ENCODE data around the gene B3GNT9. TPM values are rescaled to one million over a fixed set of nuclear protein-coding genes. Genes with fewer than 3 reads are reported as not detected.

B3GNT9 gene
- polyA plus RNA-seq, 1 of the 3 experiments (the other 2 are of a cell fraction), result 9.9 TPM

DNA sequence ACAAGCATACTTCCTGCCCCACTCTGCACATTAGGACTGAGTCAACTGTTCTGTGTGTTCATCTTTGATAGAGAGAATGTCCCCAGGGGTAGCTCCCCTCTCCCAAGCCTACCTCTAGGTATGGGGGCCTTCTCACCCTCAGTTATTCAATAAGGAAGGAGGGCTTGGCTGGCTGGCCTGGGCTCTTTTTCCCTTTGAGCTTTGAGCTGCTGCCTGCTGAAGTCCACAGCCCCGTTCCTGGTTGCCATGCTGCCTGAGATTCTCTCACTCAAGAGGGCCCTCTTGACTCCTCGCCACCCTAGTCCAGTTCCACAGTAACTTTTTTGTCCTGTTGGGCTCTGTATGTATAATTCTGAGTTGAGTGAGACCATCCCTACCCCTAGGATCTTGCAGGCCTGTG, 5.1 kb downstream of the B3GNT9 start (continued):
- TF ChIP-seq TAF1 (IDR thresholded peaks at IDR 0.05; ENCODE audit: borderline replicate concordance, low read depth, low read length), result no peak

DNA sequence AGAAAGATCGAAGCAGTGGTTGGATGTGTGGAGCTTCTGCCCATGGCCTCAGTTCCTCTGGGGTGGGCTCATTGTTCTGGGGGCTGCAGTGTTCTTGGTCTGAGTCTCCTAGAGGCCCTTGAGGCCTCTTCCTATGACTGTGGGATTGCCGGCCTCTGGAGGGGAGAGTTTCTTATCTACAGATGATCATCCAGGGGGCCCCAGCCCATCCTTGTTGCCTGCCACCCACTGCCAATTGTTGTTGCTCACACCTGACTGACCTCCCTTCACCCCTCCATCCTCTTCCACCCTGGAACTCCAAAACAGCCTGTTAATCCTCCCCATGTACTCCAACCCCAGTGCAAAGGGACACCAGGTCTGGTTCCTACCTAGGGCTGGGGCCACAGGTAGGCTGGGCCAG, 5.9 kb downstream of the B3GNT9 start:
- H3K4me1 ChIP-seq (ENCODE audit: control insufficient read depth in 1 of 2, insufficient read depth in 2 of 2, low read depth in 1 of 2, low read length in 1 of 2), result no peaks in the 10 kb centered on the region; a peak in 1 of 4 replicates
- H3K79me2 ChIP-seq (ENCODE audit: insufficient read depth), result 0 out of 2 replicates have a peak, but pooled peaks cover 2% of the 10 kb centered on the region
- H3K9ac ChIP-seq, result no peak overlapping the region
- no peaks in the 10 kb centered on the region for H3K9me2 ChIP-seq
- H3K4me3 ChIP-seq (ENCODE audit: low read depth in 2 of 2, low read length in 1 of 2), result no peak overlapping the region
- ChIA-PET CTCF (interaction anchor here (3.0 kb wide), 1 partner anchor 10 kb away, joined by 12 read pairs; no protein-coding TSS in a partner anchor), POLR2A (no interaction called here)
- TF ChIP-seq MXI1 (IDR thresholded peaks at IDR 0.05; ENCODE audit: low read depth, low read length) (no peak), EP300 (IDR thresholded peaks at IDR 0.05; ENCODE audit: borderline replicate concordance in 1 of 2, low read depth in 1 of 2, low read length in 1 of 2) (no peak)
- TF ChIP-seq, protein P1, sequence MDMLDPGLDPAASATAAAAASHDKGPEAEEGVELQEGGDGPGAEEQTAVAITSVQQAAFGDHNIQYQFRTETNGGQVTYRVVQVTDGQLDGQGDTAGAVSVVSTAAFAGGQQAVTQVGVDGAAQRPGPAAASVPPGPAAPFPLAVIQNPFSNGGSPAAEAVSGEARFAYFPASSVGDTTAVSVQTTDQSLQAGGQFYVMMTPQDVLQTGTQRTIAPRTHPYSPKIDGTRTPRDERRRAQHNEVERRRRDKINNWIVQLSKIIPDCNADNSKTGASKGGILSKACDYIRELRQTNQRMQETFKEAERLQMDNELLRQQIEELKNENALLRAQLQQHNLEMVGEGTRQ (IDR thresholded peaks at IDR 0.05; ENCODE audit: borderline replicate concordance, low read depth, low read length), result no peak
- H4K20me1 ChIP-seq (ENCODE audit: insufficient read depth), result no peaks in the 10 kb centered on the region
- no peaks in the 10 kb centered on the region for H3K27me3 ChIP-seq (ENCODE audit: insufficient read depth)
- peaks cover 2% of the 10 kb centered on the region for H3F3A ChIP-seq (replicated peaks; ENCODE audit: insufficient read depth)
- no peak overlapping the region for H3K4me2 ChIP-seq
- WGBS (ENCODE audit: low lambda C conversion rate), result 94% methylated on average over 2 of the region's 2 CpGs
- H3K27ac ChIP-seq (ENCODE audit: low read depth in 2 of 2, low read length in 1 of 2), result no peak overlapping the region
- DNase-seq, result no peak
- no peaks in the 10 kb centered on the region for H3K9me3 ChIP-seq
- peaks cover 25 to 84% of the 10 kb centered on the region in 2 experiments for H3K36me3 ChIP-seq (replicated peaks in 1 of 2; ENCODE audit: control insufficient read depth in 1 of 2, insufficient read depth in 2 of 2, low read length in 1 of 2)
- no peak overlapping the region for H2AFZ ChIP-seq (ENCODE audit: low read depth)

DNA sequence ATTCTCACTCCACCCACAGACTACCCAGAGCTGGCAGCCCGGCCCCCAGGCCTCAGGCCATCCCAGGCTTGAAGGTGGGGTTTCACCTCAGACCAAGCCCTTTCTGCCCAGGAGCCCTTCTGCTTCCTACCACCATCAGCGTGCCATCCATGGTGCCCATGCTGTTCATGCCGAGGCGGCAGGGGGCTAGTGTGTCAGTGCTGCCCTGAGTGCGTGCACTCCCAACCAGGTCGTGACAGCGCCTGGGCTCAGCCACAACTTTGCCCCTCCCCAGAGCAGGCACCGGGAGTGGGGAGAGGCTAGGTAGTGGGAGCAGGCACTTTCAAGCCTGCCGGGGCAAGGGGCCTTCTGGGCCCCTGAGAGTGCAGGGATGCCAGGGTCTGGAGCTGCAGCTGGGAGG, 8.5 kb downstream of the B3GNT9 start:
- no peak for DNase-seq
- WGBS (ENCODE audit: low lambda C conversion rate), result 100% methylated on average over 2 of the region's 9 CpGs
- no peak overlapping the region for H3K4me3 ChIP-seq (ENCODE audit: low read depth in 2 of 2, low read length in 1 of 2)
- peaks cover 44 to 74% of the 10 kb centered on the region in 2 experiments for H3K36me3 ChIP-seq (replicated peaks in 1 of 2; ENCODE audit: control insufficient read depth in 1 of 2, insufficient read depth in 2 of 2, low read length in 1 of 2)
- H3K9me3 ChIP-seq, result no peaks in the 10 kb centered on the region
- H4K20me1 ChIP-seq (ENCODE audit: insufficient read depth), result no peaks in the 10 kb centered on the region
- no peaks in the 10 kb centered on the region for H3K4me1 ChIP-seq (ENCODE audit: control insufficient read depth in 1 of 2, insufficient read depth in 2 of 2, low read depth in 1 of 2, low read length in 1 of 2)
- TF ChIP-seq, protein P2, sequence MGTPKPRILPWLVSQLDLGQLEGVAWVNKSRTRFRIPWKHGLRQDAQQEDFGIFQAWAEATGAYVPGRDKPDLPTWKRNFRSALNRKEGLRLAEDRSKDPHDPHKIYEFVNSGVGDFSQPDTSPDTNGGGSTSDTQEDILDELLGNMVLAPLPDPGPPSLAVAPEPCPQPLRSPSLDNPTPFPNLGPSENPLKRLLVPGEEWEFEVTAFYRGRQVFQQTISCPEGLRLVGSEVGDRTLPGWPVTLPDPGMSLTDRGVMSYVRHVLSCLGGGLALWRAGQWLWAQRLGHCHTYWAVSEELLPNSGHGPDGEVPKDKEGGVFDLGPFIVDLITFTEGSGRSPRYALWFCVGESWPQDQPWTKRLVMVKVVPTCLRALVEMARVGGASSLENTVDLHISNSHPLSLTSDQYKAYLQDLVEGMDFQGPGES (IDR thresholded peaks at IDR 0.05; ENCODE audit: low read depth, low read length), result no peak
- no peak for TF ChIP-seq FOXJ3 (CRISPR knock-in tag; IDR thresholded peaks at IDR 0.05)
- H3K79me2 ChIP-seq (ENCODE audit: insufficient read depth), result 0 out of 2 replicates have a peak, but pooled peaks cover 2% of the 10 kb centered on the region
- no peaks in the 10 kb centered on the region for H3F3A ChIP-seq (replicated peaks; ENCODE audit: insufficient read depth)
- ChIA-PET POLR2A (no interaction called here), CTCF (interaction anchor here (1.4 to 7.9 kb wide), 2 partner anchors 13 to 195 kb away, joined by 4 to 50 read pairs; no protein-coding TSS in a partner anchor)
- no peaks in the 10 kb centered on the region for H3K27me3 ChIP-seq (ENCODE audit: insufficient read depth)
- H3K27ac ChIP-seq (ENCODE audit: low read depth in 2 of 2, low read length in 1 of 2), result no peak overlapping the region
- H3K4me2 ChIP-seq, result no peak overlapping the region
- no peak overlapping the region for H3K9ac ChIP-seq
- no peak overlapping the region for H2AFZ ChIP-seq (ENCODE audit: low read depth)
- H3K9me2 ChIP-seq, result no peaks in the 10 kb centered on the region

All from SK-N-SH (cell line).